ENCODE data around the gene GIMAP6.

DNA sequence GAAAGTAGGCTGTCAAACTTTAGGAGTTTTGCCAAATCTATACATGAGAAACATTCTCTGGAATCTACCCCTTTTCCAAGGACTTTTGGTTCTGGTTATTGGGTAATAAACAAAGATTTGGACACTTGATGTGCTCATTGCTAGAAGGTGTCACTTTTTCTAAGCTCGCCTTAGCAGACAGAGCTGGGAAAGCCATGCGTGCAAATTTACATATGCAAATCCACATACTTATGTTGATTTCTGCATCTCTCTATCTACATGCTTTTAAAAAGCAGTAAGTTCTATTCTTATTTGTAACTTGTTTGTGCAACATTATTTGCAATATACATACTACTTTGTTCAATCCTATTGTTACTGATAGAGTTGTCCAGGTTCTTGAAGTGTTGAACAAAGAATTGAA is 22.5 kb upstream of the GIMAP6 start:
- TF ChIP-seq CTCF (conservative IDR thresholded peaks at IDR 0.05; ENCODE audit: low read depth, low read length) (no peak), EZH2phosphoT487 (IDR thresholded peaks at IDR 0.05; ENCODE audit: borderline replicate concordance, low read length) (no peak), EZH2 (IDR thresholded peaks at IDR 0.05; ENCODE audit: low read length, unreplicated experiment) (no peak)
